WI38 (cell line): ENCODE results near the gene TOP1.

Experiments
- H3K4me3 ChIP-seq: 2 replicates; pipeline ENCODE4 v1.5.1; 2011; ENCODE audit warnings: low read depth, mild to moderate bottlenecking, control low read depth, low read length
- CTCF ChIP-seq: IDR thresholded peaks from 2 replicates; pipeline ENCODE4 v1.5.1; 2012; ENCODE audit warnings: low read depth, mild to moderate bottlenecking, control low read depth, low read length

Gene TOP1

GRCh38 chr20:41072915-41073314, 44.3 kb downstream of the TOP1 start:
- H3K4me3 ChIP-seq: no peak overlapping the region
- TF ChIP-seq CTCF: no peak

- H3K4me3 ChIP-seq: no peak overlapping the region
- TF ChIP-seq CTCF: no peak
These were observed 45.8 kb downstream of the TOP1 start for GRCh38 chr20:41074441-41074840.

DNA sequence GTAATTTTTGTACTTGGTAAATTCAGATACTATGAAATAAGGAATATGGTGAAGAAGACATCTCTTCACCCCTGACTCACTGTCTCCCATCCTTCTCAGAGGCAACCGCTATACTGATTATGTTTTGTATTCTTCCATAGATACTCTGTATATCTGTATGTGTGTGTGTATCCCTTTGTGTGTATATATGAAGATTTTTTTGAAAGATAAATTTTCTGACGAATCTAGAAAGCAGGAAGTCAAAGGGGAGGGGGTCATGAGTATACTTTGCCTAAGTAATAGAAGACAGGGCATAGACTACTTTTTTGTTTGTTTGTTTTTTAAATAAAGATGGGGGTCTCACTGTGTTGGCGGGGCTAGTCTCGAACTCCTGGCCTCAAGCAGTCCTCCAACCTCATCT, 48.2 kb downstream of the TOP1 start:
- no peak overlapping the region for H3K4me3 ChIP-seq
- TF ChIP-seq CTCF: no peak

- peak; percentile 28; the same call in 1 of the 2 replicates for TF ChIP-seq CTCF
- H3K4me3 ChIP-seq: no peak overlapping the region
These were observed 49.7 kb downstream of the TOP1 start for GRCh38 chr20:41078329-41078728.

- TF ChIP-seq CTCF: no peak
- H3K4me3 ChIP-seq: no peak overlapping the region
These were observed 50.4 kb downstream of the TOP1 start for GRCh38 chr20:41079066-41079465.

GRCh38 chr20:41080866-41081265, 52.2 kb downstream of the TOP1 start:
- no peak overlapping the region for H3K4me3 ChIP-seq
- TF ChIP-seq CTCF: no peak

DNA sequence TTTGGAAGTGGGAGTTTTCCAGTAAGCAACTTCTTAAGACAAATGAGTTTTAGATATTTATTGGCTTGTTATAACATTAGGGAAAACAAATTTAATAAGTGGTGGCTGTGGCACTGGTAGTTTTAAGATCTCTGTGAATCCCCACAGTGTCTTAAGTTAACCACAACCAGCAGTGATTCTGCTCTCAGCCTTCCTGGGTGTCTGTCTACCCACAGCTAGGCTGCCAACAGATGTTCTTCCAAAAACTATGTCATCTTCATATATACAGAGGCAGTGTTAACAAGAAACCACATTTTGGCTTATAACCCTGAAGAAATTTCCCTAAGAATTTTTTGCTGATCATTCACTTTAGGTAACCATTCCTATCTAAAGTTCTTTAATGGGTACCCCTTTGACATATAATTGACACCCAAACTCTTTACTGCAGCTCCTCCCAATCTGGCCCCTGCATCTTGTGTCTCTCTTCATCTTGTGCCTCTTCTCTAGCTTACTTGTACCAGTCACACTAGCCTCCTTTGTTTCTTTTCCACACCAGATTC, 52.7 kb downstream of the TOP1 start:
- H3K4me3 ChIP-seq: no peak overlapping the region
- no peak for TF ChIP-seq CTCF
